ENCODE measurements around the gene RBP2. TPM values are rescaled to one million over a fixed set of nuclear protein-coding genes. Genes with fewer than 3 reads are reported as not detected.

Gene RBP2
- polyA plus RNA-seq, 3 donors: not detected

DNA sequence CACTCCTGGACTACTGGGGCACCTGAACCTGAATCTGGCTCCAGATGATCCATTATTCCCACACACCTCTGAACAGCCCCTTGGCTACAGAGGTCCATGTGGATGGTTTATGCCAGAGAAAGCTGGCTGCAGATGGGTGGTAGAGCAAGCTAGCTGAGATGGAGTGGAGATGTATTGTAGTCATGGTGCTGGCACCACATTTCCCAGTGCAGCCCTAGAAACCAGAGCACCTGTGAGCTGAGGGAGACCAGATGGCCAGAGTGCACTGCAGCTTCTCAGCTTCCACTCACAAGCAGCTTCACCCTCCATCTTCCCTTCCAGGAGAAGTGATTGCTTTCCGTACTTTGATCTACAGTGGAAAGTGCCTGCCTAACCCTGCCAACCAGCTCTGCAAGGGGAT, 33.3 kb upstream of the RBP2 start:
- DNase-seq: no peak
- WGBS (ENCODE audit: insufficient coverage): no CpG with 5 or more reads among the region's 1 CpG
- H3K27ac ChIP-seq (ENCODE audit: low read depth in 1 of 2, low read length in 2 of 2): no peak overlapping the region
- H4K20me1 ChIP-seq (ENCODE audit: insufficient read depth, low read length): no peaks in the 10 kb centered on the region
- H3K4me2 ChIP-seq (replicated peaks; ENCODE audit: extremely low read depth, low read length, poor library complexity, severe bottlenecking): no peak overlapping the region
- H3K27me3 ChIP-seq (ENCODE audit: control insufficient read depth in 2 of 2, insufficient read depth in 2 of 2, low read length in 2 of 2): no peaks in the 10 kb centered on the region
- no peaks in the 10 kb centered on the region for H3K9me3 Mint-ChIP-seq
- H3K27ac Mint-ChIP-seq: no peak overlapping the region
- no peak for TF ChIP-seq CTCF (IDR thresholded peaks at IDR 0.05)
- H3K79me2 ChIP-seq (ENCODE audit: insufficient read depth, low read length): no peaks in the 10 kb centered on the region
- H3K4me3 ChIP-seq (replicated peaks in 1 of 3; ENCODE audit: low read depth in 2 of 3, low read length in 3 of 3): no peak overlapping the region
- H3K4me3 Mint-ChIP-seq: no peak overlapping the region
- H3K9ac ChIP-seq (ENCODE audit: insufficient read depth, low read length, poor library complexity, severe bottlenecking): no peak overlapping the region
- no peaks in the 10 kb centered on the region for H3K36me3 Mint-ChIP-seq
- H2AFZ ChIP-seq (ENCODE audit: insufficient read depth, low read depth, low read length, poor library complexity, severe bottlenecking): no peak overlapping the region
- no peaks in the 10 kb centered on the region for H3K4me1 ChIP-seq (ENCODE audit: control insufficient read depth in 1 of 2, insufficient read depth in 2 of 2, low read length in 2 of 2)
- no peaks in the 10 kb centered on the region for H3K36me3 ChIP-seq (replicated peaks in 1 of 2; ENCODE audit: control insufficient read depth in 1 of 2, insufficient read depth in 2 of 2, low read length in 2 of 2)
- no peaks in the 10 kb centered on the region for H3K9me3 ChIP-seq (replicated peaks in 1 of 2; ENCODE audit: control insufficient read depth in 1 of 2, insufficient read depth in 1 of 2, low read length in 2 of 2)
- intact Hi-C loops (cut with micrococcal nuclease): no loop called here
- H3K27me3 Mint-ChIP-seq (ENCODE audit: low read depth in 3 of 3): peaks cover 0 to 5% (median 1%) of the 10 kb centered on the region in 3 donors
- H3K4me1 Mint-ChIP-seq: peaks cover 2% of the 10 kb centered on the region

DNA sequence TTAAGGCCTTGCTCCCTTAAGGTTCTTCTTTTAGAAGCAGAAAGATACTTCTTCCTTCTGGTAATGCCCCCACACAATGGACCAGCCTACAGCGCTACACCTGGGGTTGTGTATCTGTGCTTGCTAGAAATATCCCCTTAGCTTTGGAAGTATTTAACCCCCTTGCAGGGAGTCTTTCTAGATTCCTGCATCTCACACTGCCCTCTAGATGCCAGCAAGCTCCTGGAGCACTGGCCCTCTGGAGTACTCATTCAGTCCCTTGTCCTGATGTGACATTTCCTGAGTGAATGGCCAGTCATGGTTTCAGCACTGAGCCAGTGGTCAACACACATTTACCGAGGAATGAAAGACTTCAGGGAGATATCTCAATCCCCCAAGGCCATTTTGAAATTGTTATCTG, 30.4 kb upstream of the RBP2 start:
- H3K36me3 ChIP-seq (replicated peaks in 1 of 2; ENCODE audit: control insufficient read depth in 1 of 2, insufficient read depth in 2 of 2, low read length in 2 of 2): no peaks in the 10 kb centered on the region
- no peak overlapping the region for H3K9ac ChIP-seq (ENCODE audit: insufficient read depth, low read length, poor library complexity, severe bottlenecking)
- H3K4me2 ChIP-seq (replicated peaks; ENCODE audit: extremely low read depth, low read length, poor library complexity, severe bottlenecking): no peak overlapping the region
- H3K4me3 ChIP-seq (replicated peaks in 1 of 3; ENCODE audit: low read depth in 2 of 3, low read length in 3 of 3): no peak overlapping the region
- H3K79me2 ChIP-seq (ENCODE audit: insufficient read depth, low read length): no peaks in the 10 kb centered on the region
- H4K20me1 ChIP-seq (ENCODE audit: insufficient read depth, low read length): no peaks in the 10 kb centered on the region
- H3K9me3 Mint-ChIP-seq: no peaks in the 10 kb centered on the region
- WGBS (ENCODE audit: insufficient coverage): no CpG with 5 or more reads among the region's 2 CpGs
- H3K4me3 Mint-ChIP-seq: no peak overlapping the region
- H3K4me1 Mint-ChIP-seq: peaks cover 8% of the 10 kb centered on the region
- no peaks in the 10 kb centered on the region for H3K36me3 Mint-ChIP-seq
- H3K9me3 ChIP-seq (replicated peaks in 1 of 2; ENCODE audit: control insufficient read depth in 1 of 2, insufficient read depth in 1 of 2, low read length in 2 of 2): no peaks in the 10 kb centered on the region
- no peak for DNase-seq
- no peaks in the 10 kb centered on the region for H3K27me3 ChIP-seq (ENCODE audit: control insufficient read depth in 2 of 2, insufficient read depth in 2 of 2, low read length in 2 of 2)
- H3K27ac ChIP-seq (ENCODE audit: low read depth in 1 of 2, low read length in 2 of 2): no peak overlapping the region
- no peak overlapping the region for H3K27ac Mint-ChIP-seq
- H3K27me3 Mint-ChIP-seq (ENCODE audit: low read depth in 3 of 3): peaks cover 0 to 3% (median 2%) of the 10 kb centered on the region in 3 donors
- intact Hi-C loops (cut with micrococcal nuclease): no loop called here
- H3K4me1 ChIP-seq (ENCODE audit: control insufficient read depth in 1 of 2, insufficient read depth in 2 of 2, low read length in 2 of 2): no peaks in the 10 kb centered on the region
- no peak overlapping the region for H2AFZ ChIP-seq (ENCODE audit: insufficient read depth, low read depth, low read length, poor library complexity, severe bottlenecking)
- TF ChIP-seq CTCF (IDR thresholded peaks at IDR 0.05): no peak

Data from CD14-positive monocyte (primary cell).